GM10266 (cell line): Measurements from ENCODE around the gene NOTCH2.
"Not testable (repeated sequence)": the region's sequence is repeated elsewhere in the genome, so short reads cannot be mapped to it uniquely, and the experiment has no call there.

Experiments used
- DNase-seq: peaks from one replicate; pipeline ENCODE4 v3.0.0; 2012; ENCODE audit errors: extremely low spot score

Gene NOTCH2

GRCh38 chr1:120069067-120069919 is at the start of gene NOTCH2:
NOTCH2 (minus strand) TSS chr1:120069662; CDS start chr1:120069406, 256 bp downstream.
- DNase-seq: not testable (repeated sequence)

DNA sequence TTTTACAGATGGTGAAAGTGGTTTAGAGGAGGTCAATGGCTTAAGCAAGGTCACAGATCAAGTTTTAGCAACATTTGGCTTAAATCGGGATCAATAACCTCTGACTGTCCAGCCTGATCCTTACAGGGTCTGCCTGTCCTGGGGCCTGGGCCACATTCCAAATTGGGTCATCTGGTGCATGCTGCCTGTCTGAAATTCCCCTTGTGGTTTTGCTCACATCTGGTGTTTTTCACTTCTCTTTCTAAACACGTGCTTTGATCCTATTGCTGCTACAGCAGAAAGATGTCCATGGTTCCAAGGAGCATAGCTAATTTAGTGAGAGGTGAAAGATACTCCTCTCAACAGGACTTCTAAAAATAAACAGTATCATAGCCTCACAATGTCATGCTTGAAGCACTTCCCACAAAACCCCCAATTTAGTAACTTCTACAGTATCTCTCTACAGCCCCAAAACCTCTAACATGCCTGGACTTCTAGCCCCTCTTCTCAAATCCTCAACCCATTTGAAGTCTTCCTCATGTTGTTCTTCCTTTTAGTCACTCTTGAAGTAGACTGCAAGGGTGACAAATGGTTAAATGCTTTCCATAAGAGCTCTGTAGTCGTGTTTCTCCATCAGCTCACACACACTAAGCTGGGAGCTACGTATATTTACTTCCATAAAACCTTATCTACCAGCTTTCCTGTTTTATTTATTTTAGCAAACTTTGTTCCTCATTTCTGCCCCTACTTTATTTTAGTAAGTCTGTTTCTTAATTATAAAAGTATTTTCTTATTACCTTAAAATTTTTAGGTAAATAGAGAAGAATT is 48.1 kb upstream of the NOTCH2 start:
- peak; percentile 4 for DNase-seq

DNA sequence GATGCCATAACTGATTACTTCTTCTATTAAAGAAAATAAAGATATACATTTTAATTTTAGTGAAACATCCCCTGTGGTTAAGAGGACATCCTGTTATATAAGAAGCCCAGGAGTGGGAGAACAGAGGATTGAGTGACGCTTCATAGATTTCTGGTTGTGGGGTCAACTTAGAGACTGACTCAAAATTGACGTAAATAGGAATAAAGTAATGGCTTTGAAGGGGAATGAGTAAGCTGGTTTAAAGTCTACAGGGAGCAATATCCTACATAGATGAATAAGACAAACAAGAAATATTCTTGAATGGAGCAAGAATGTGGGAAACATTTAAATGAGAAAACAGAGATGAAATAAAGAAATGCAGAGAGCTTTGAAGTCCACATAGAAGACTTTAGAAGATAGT is 46.6 kb upstream of the NOTCH2 start:
- DNase-seq: not testable (repeated sequence)

- DNase-seq: not testable (repeated sequence)
Observed at GRCh38 chr1:120113134-120113533, 43.7 kb upstream of the NOTCH2 start.

GRCh38 chr1:120112212-120112611 is 42.8 kb upstream of the NOTCH2 start:
- not testable (repeated sequence) for DNase-seq

GRCh38 chr1:120111771-120112170 is 42.3 kb upstream of the NOTCH2 start:
- not testable (repeated sequence) for DNase-seq

DNA sequence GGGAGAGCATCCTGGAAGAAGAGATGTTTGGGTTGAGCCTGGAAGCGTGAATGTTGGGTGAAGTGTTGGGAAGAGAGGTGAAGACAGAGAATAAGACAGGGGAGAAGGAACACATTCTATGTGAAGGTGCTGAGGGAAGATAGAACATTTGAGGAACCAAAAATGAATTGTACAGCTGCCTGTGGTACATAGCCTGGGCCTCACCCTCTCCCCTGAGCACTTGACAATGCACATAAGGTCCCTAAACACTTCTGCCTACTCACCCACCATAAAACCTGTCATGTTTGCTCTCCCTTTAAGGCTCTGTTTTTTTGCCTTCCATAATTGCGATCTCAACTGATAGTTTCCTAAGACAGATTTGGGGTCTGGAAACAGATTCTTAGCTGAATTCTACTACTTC is 41.5 kb upstream of the NOTCH2 start:
- DNase-seq: not testable (repeated sequence)

DNA sequence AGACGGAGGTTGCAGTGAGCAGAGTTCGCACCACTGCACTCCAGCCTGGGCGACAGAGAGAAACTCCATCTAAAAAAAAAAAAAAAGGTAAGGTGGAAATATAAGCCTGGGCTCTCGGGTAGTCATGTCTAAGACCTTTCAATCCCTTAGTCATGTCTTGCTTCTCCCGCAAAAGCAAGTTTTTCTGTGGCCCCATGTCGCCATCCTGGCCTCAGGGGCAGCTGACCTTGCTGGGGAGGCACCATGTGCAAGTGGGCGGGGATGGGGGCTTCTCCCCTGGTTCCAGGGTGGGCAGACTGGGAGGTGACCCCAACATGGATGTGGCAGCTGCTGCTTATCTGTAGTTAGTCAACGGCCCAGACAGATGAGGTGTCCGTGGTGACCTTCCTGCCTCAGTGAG is 40.2 kb upstream of the NOTCH2 start:
- not testable (repeated sequence) for DNase-seq

DNA sequence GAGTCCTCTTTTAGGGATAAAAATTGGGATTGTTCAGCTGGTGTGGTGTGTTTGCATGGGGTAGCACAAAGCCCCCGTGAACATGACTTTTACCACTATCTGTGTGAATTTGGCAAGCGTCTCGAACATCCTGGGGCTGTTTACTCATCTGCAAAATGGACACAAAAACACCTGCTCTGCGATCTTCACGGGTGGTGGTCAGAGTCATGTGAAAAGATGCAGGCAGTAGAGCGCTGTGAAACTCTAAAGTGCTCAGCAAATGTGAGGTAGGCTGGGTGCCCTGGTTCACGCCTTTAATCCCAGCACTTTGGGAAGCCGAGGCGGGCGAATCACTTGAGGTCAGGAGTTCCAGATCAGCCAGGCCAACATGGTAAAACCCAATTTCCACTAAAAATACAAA is 39.7 kb upstream of the NOTCH2 start:
- not testable (repeated sequence) for DNase-seq

DNA sequence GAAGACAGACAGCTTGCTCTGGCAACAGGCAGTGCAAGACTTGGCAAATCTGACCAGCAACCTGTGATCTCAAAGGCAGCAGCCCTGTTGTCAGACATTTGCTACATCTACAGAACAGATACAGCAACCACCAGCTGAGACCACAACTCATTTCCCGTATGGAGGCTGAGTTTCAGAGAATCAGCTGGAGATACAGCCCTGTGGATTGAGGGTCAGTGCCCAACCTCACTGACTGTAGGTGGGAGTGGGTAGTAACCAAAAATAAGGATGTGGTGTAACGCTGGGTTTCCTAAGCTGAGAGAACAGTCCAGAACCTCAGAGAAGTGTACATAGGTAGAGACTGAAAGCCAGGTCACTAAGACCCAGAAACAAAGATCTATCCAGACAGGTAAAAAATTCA is 35.8 kb upstream of the NOTCH2 start:
- not testable (repeated sequence) for DNase-seq

DNA sequence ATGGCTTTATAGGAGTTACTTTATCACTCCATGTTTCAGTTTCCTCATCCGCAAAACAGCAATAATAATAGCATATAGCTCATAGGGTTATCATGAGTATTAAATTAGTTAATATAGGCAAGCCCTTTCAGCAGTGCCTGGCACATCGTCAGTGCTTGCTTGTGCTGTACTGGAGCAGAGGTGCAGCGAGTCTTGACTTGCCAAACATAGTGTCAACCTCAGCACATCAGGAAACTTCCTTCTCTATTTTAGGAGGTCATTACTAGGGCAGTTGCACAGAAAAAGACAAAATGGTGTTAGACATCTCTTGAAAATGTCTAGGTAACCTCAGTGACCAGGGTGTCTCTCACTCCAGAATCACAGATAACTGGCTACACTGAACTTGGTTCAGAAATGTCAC is 34.3 kb upstream of the NOTCH2 start:
- not testable (repeated sequence) for DNase-seq

DNA sequence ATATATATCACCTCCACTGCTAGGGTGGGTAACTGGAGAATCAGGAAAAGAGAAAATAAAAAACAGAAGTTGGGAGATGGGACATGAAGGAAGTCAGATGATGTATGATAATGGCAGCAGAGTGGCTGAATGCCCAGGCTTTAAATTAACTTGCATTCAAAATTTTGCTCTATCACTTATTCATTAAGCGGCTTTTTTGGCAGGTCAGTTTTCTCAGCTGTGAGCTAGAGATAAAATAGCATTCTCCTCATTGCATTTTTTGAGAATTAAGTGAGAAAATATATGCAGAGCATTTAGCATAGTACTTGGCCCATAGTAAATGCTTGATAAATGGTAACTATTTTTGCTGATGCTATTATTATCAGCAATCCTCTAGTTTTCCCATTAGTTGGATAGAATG is 32.1 kb upstream of the NOTCH2 start:
- DNase-seq: not testable (repeated sequence)

- DNase-seq: not testable (repeated sequence)
Observed at GRCh38 chr1:120100590-120100989, 31.1 kb upstream of the NOTCH2 start.

DNA sequence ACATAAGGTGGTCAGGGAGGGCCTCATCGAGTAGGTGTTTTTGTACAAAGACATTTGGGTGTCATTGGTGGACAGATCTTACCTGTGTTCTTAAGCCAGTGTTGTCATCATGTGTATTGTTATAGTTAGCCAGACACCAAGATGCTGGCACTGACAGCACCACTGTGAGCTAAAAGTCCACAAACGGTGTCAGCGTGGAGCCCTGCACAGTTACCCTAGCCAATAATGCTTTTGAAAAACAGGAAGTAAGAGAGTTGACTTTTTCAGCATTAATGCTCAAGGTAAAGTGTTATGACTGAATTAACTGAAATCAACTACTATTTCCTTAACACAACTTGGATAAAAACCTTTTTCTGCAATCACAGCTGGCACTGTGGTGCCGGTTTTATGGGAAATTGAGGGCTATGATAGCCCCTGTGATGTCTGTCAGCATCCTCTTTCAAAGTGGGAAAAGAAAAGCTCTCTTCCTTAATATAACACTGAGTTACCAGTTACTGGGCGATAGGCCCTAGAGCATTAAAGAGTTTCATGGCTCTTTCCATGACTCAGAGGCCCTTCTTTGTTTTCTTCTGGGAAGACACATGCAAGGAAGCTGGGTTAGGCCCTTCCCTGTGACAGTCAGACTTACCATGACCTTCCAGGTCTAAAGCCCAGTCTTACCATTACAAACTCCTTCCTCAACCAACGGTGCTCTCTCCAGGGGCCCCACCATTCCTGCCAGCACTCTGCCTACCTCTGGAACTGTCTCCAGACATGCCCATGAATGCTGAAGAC is 29.7 kb upstream of the NOTCH2 start:
- DNase-seq: not testable (repeated sequence)

GRCh38 chr1:120096981-120097545 is 27.6 kb upstream of the NOTCH2 start:
- DNase-seq: not testable (repeated sequence)

- DNase-seq: not testable (repeated sequence)
Observed at GRCh38 chr1:120093548-120094181, 24.2 kb upstream of the NOTCH2 start.

GRCh38 chr1:120092232-120093218 is 23.1 kb upstream of the NOTCH2 start:
- not testable (repeated sequence) for DNase-seq

- DNase-seq: not testable (repeated sequence)
Observed at GRCh38 chr1:120090830-120091229, 21.4 kb upstream of the NOTCH2 start.

GRCh38 chr1:120087959-120088358 is 18.5 kb upstream of the NOTCH2 start:
- not testable (repeated sequence) for DNase-seq

- not testable (repeated sequence) for DNase-seq
Observed at GRCh38 chr1:120069920-120070214, 405 bp upstream of the NOTCH2 start.
